Measurements from ENCODE around the gene SEC62.

DNA sequence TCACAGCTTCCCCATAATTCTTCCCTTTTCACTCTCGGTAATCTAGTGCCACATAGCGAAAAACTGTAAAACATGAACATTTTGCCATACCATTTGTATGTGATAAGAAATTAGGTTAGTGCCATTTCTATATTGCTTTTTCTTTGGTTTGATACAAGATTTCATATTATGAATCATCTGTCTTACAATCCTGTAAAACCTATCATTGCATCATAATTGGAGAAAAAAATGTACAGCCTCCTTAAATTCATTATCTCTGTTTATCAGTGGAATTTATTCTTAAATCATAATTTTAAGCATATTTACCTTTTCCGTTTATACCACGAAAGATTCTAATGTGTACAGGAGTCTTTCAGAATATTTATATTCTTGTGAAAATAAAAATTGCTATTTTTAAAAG, 23.8 kb downstream of the SEC62 start:
- TF ChIP-seq, protein P1, sequence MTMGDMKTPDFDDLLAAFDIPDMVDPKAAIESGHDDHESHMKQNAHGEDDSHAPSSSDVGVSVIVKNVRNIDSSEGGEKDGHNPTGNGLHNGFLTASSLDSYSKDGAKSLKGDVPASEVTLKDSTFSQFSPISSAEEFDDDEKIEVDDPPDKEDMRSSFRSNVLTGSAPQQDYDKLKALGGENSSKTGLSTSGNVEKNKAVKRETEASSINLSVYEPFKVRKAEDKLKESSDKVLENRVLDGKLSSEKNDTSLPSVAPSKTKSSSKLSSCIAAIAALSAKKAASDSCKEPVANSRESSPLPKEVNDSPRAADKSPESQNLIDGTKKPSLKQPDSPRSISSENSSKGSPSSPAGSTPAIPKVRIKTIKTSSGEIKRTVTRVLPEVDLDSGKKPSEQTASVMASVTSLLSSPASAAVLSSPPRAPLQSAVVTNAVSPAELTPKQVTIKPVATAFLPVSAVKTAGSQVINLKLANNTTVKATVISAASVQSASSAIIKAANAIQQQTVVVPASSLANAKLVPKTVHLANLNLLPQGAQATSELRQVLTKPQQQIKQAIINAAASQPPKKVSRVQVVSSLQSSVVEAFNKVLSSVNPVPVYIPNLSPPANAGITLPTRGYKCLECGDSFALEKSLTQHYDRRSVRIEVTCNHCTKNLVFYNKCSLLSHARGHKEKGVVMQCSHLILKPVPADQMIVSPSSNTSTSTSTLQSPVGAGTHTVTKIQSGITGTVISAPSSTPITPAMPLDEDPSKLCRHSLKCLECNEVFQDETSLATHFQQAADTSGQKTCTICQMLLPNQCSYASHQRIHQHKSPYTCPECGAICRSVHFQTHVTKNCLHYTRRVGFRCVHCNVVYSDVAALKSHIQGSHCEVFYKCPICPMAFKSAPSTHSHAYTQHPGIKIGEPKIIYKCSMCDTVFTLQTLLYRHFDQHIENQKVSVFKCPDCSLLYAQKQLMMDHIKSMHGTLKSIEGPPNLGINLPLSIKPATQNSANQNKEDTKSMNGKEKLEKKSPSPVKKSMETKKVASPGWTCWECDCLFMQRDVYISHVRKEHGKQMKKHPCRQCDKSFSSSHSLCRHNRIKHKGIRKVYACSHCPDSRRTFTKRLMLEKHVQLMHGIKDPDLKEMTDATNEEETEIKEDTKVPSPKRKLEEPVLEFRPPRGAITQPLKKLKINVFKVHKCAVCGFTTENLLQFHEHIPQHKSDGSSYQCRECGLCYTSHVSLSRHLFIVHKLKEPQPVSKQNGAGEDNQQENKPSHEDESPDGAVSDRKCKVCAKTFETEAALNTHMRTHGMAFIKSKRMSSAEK (CRISPR knock-in tag; IDR thresholded peaks at IDR 0.05; ENCODE audit: borderline replicate concordance): no peak
- TF ChIP-seq, protein P2, sequence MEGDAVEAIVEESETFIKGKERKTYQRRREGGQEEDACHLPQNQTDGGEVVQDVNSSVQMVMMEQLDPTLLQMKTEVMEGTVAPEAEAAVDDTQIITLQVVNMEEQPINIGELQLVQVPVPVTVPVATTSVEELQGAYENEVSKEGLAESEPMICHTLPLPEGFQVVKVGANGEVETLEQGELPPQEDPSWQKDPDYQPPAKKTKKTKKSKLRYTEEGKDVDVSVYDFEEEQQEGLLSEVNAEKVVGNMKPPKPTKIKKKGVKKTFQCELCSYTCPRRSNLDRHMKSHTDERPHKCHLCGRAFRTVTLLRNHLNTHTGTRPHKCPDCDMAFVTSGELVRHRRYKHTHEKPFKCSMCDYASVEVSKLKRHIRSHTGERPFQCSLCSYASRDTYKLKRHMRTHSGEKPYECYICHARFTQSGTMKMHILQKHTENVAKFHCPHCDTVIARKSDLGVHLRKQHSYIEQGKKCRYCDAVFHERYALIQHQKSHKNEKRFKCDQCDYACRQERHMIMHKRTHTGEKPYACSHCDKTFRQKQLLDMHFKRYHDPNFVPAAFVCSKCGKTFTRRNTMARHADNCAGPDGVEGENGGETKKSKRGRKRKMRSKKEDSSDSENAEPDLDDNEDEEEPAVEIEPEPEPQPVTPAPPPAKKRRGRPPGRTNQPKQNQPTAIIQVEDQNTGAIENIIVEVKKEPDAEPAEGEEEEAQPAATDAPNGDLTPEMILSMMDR (IDR thresholded peaks at IDR 0.05): no peak
- TF ChIP-seq ZNF263 (CRISPR knock-in tag; IDR thresholded peaks at IDR 0.05; ENCODE audit: low read depth) (no peak), JUN (CRISPR knock-in tag; IDR thresholded peaks at IDR 0.05) (no peak), ZNF121 (CRISPR knock-in tag; IDR thresholded peaks at IDR 0.05) (no peak), GTF2I (CRISPR knock-in tag; conservative IDR thresholded peaks at IDR 0.05) (no peak), SMAD4 (CRISPR knock-in tag; IDR thresholded peaks at IDR 0.05) (no peak), TP53 (CRISPR knock-in tag; IDR thresholded peaks at IDR 0.05) (no peak)

All from WTC11 (cell line).